TTC549 (cell line): ENCODE data around the gene KLHL17.

ENCODE experiments used
- FAIRE-seq: peaks from 2 replicates; lab custom pipeline; 2012; peaks lifted over from hg19 to GRCh38; lab: Jason Lieb, UNC

KLHL17 gene

DNA sequence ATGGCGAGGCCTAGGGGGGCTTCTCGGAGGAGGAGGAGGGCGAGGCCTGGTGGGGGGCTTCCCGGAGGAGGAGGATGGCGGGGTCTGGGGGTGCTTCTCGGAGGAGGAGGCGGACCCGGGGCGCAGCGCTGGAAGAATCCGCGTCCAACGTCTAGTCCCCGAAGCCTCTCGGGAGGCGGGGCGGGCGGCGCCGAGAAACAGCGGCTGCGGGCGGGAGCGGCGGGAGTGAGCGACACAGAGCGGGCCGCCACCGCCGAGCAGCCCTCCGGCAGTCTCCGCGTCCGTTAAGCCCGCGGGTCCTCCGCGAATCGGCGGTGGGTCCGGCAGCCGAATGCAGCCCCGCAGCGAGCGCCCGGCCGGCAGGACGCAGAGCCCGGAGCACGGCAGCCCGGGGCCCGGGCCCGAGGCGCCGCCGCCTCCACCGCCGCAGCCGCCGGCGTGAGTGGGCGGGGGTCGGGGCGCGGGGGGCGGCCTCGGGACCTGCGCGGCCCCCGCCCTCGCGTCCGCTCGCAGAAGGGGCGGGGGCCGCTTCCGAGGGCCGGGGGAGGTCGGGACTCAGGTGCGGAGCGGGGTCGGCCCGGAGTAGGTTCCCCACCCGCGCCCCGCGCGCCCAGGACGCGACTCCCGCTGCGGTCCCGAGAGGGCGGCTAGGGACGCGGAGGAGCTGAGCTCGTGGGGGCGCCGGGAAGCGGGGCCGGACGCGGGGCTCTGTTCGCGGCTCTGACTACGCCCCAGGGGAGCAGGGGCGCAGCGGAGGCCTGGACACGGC lies at the start of gene KLHL17:
Gene KLHL17, plus strand, starts transcription at position 222 of the 769 bp plus-strand sequence. Its CDS starts 110 bp downstream, at position 332.
- no peak for FAIRE-seq

DNA sequence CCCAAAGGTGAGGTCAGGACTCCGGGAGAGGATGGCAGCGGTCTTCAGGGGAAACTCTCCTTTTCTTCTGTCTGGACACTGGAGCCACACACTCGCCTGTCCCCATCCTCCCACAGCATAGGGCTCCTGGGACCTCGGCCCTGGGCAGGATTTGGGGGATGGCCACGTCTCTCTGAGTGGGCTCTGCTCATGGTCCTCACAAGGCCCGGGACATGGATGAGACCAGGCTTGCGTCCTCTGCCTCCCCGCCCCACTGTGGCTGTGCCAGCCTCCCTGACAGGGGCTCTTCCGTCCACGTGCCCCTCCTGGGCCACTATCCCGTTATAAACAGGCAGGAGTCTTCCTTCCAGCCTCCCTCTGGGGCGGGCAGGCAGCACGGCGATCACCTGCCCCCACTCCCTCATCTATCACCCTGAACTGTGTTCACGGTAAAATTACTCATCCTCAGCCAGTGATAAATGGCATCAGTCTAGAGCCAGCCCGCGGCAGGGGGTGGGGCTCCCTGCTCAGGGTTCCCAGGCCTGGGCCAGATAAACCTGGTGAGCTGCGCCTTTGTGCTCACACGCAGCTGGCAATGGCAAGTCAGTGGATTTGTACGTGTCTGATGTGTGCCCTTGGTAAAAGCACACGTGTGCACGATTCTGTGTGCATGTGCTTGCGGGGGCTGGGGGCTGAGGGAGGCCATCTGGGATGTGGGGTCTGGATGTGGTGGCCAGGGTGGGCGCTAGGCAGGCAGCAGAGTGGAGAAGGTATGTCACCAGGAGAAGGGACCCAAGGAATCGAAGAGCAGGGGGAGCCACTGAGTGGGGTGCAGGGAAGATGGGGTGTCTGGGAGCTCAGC lies 49.3 kb upstream of the KLHL17 start:
- no peak for FAIRE-seq

DNA sequence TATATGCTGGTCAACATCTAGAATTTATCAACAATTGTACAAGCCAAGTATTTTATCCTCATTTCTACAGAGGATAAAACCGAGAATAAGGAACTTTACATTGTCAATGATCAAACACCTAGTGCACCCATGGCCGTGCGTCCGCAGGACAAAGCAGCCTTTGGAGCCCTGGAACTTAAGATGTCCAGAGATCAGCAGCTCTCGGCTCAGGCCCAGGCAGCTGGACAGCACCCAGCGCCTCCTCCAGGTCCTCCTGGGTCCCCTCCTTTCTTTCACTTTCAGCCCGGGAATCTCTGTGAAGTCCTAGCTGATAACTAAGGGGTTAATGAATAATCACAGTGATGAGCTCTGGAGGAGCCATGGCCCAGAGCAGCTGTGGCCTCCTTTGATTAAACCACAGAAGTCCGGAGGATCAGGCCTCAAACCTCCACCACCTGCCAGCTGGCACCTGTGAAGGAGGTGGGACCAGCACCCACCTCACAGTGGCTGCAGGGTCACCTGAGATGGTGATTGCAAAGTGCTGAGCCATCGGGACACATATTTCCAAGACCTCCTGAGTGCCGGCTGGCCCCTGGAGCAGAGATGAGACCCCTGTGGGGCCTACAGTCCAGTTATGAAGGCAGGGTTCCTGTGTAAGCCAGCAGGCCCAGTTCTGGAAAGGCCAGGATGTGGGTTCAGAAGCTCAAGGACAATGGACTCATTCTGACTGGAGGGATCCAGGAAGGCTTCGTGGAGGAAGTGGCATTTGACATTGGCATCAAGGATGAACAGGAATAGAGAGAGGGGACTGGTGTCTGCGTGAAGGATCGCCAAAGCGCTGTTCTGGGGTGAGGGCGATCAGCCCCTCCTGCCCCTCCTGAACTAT lies 48.3 kb upstream of the KLHL17 start:
- no peak for FAIRE-seq

DNA sequence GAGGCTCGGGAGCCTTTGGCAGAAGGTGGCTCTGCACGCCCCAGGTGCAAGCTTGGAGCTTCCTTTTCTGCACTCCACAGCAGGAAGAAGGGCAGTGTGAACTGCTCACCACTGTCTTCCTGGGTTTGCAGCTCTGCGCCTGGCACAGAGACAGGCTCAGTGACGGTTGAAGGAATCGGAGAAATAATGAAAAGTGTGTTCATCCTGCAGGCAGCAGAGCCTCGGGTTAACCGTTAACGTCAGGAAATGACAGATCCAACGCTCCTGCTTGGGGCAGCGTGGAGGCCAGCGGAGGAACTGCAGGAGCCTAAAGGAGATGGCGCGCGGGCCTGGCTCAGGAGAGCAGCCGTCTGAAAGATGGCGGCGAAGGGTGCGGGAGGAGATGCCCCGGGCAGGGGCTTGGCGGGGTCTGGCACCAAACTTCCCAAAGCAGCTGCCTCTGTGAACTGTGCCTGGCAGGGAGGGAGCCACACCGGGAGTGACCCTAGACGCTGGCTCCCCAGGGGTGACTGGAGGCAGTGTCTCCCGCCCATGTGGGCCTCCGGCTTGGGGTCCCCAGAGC lies 47.6 kb upstream of the KLHL17 start:
- FAIRE-seq: no peak

DNA sequence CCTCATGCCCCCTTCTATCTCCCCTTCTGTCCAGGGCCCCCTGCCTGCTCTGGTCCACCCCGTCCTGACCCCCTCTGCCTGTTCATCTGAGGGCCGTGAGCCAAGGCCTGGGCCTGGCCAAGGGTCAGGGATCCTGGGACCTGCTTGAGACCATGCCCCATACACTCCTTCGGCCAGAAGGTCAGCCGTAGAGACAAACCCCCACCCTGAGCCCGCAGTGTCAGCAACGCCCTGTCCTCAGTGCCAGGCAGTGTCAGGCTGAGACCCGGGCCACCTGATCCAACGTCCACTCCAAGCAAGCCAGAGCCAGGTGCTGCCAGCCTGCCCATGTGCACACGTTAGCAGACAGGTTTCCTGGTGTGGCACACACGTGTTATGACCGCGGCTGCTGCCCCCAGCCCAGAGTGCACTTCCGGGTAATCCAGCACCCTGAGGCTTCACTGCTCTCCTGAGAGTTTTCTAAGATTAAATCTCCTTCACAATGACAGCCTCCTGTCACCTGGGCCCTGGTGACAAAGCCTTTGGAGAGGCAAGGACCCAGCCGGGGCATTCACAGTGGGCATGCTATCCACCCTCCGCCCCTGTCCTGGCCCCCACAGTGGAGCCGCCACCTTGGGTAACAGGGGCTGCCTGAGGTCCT lies 46.8 kb upstream of the KLHL17 start:
- no peak for FAIRE-seq

DNA sequence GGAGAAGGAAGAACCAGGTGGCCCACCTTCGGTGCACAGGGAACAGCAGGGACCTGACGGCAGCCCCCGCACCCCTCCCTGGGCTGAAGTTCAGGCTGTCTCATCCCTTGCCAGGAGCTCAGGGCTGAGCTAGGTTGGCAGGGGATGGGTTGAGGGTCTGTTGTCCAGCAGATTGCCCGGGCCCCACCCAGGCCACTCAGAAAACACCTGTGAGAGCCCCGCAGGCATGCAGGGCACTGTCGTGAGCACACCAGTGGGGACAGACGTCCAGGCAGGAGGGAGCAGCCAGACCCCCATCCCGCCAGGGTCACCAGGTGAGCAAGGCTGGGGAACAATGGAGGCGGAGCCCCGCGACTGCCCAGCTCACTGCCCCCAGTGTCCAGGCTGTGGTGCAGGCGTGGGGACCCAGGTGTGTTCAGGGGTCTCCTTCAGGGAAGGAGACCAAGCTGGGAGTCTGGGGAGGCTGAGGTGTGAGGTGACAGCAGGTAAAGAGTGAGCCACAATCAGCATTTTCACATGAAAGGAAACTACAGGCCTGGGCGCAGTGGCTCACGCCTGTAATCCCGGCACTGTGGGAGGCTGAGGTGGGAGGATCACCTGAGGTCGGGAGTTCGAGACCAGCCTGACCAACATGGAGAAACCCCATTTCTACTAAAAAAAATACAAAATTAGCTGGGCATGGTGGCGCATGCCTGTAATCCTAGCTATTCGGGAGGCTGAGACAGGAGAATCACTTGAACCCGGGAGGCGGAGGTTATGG lies 46.1 kb upstream of the KLHL17 start:
- no peak for FAIRE-seq

DNA sequence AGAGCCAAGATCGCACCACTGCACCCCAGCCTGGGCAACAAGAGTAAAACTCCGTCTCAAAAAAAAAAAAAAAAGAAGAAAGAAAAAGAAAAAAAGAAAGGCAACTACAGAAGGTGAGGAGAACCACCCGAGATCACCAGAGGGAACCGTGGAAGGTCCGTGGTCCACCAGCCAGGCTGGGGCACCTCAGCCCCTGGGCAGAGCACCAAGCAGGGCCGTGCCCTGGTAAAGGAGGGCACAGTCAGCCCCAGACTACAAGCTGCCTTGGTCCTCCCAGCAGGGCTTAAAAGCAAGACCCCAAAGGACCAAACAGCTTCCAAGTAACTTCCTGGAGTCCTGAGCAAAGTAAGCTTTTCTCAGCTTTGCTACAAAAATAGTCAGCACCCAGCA lies 45.5 kb upstream of the KLHL17 start:
- FAIRE-seq: no peak

DNA sequence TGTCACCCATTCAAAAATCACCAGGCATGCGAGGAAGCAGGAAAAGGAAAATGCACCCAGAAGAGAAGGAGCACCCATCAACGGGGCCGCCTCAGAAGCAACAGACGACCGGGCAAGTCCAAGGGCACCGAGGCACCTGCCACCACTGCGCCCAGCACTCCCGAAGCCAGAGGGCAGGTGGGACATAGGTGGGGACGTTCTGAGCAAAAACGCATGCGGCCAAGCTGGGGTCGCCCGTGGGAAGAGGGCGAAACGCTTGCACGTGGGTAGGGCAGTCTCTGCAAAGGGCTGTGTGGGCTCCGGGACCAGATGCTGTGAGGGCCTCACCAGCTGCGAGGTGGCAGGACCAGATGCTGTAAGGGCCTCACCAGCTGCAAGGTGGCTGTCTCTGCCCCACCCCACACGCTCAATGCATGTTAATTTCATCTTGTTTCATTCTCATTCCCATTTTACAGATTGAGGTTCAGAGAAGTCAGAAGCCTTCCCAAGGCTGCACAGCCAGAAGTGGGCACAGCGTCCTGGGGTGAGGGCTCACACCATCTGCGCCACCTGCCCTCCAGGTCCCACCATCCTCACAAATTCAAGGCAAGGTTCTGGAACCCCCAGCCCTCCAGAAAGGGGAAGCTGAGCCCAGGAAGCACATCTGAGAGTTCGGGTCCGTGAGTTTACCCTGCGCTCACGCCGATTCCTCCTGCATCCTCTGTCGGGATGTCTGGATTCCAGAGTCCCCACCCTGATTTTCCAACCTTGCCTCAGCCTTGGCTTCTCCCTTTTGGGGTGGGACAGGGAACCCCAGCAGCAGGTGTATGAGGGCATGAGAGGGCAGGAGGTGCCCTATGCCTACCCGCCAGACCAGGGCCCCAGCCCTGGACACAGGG lies 44.9 kb upstream of the KLHL17 start:
- FAIRE-seq: no peak

DNA sequence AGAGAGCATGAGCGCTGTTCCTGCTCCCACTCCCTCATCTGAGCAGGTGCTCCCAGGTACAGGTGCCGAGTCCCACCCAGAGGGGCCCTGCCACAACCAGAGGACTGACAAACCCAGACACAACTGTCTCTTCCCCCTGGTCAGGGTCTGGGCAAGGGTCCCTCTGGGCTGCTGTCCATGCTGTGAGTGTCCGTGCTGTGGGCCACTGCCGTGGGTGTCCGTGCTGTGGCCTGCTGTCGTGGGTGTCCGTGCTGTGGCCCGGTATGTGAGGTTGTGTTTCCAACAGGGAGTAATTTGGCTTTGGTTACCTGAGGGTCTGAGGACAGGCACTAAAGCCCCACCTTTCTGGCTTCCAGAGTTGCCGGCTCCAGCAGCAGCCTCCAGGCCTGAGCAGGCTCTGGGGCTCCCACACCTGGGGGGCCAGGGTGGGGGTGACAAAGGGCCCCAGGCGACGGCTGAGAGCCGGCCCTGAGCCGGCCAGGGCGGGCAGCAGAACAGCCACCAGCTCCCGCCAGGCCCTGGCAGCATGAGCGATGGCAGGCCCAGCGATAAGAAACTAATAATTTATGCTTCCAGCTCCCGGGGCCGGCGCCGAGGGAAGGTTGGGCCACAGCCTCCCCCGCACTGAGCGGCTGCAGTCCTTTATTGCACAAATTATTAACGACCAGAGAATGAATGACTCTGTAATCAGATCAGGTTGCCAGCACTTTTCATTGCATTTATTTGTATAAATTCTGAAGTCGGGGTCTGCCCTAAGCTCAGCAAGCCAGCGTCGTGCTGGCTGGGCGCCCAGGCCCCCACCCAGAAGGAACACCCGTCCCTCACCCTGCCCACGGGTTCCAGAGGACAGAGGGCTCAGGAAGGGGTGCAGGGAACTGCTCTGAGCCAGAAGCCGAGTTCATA lies 44.0 kb upstream of the KLHL17 start:
- FAIRE-seq: no peak

DNA sequence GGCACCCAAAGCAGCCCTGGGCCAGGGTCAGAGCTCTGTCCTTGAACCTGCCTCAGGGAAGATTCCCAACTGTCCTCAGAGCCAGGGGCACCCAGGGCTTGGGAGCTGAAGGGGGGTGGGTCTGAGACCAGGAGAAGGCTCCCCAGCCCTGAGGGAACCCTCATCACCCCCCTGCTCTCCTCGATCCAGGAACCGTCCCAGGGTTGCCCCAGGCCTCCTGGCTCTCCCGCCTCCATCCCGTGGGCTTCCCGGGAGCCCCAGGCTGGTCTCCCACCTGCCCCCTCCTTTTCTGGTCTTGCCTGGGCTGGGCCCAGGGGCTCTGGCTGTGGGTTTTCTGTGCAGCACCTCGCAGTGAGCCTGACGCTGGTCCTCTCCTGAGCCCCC lies 43.3 kb upstream of the KLHL17 start:
- FAIRE-seq: no peak

DNA sequence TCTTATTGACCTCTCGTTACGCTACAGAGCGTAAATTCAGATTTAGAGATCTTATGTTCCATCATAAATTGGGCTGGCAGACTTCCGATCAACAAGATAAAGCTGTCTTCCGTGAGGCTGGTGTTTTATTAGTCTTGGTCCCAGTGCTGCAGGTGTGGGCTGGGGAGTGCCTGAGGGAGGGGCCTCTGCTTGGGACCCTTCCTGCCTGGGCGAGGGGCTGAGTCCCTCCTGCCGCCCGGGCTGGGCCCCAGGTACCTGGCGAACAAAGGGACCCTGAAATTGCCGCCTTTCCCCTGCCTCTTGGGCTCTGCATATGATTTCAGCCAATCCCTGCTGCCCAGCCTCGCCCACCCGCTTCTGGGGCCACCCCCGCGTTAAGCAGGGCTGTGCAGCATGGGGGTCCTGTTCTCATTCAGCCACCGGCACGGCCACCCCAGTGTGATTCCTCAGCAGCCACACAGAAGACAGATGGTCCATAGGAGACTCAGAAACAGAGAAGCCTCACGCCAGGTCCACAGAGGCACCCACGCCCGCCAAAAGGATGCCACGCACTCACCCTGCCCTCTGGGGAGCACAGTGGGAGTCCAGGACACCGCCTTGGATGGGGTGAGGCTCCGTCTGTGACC lies 42.8 kb upstream of the KLHL17 start:
- no peak for FAIRE-seq

DNA sequence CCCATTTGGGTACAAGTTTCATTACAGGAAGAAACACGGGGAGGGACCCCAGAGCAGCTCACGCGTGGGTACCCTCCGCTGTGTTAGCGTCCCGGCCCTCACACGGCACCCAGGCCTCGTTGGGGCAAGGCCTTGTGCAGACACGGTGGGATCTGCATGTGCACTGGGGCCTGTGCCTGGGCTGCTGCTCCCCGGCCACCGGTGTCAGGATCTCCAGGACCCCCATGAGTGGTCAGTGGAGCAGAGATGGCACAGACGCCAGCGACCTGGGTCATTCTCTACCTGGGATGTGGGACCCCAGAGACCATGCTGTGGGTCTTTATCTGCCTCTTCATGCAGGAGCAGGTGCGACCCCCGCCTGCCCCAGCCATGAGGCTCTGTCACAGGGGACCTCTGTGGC lies 42.0 kb upstream of the KLHL17 start:
- FAIRE-seq: no peak

DNA sequence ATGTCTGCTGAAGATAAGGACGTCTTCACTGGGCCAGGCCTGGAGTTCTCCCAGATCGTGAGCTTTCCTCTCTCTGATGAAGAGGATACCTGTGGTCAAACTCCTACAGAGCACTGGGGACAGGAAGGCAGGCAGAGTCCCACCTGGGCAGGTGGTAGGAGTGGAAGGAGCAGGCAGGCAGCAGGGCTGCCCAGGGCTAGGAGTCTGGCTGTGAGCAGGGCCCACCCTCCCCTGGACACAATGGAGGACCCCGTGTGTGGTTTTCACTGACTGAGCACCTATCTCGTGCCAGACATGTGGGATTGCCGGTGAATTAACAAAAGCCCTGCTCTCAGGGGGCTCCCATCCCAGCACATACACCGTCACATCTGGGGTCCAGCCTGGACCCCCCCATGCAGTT lies 41.5 kb upstream of the KLHL17 start:
- FAIRE-seq: no peak

DNA sequence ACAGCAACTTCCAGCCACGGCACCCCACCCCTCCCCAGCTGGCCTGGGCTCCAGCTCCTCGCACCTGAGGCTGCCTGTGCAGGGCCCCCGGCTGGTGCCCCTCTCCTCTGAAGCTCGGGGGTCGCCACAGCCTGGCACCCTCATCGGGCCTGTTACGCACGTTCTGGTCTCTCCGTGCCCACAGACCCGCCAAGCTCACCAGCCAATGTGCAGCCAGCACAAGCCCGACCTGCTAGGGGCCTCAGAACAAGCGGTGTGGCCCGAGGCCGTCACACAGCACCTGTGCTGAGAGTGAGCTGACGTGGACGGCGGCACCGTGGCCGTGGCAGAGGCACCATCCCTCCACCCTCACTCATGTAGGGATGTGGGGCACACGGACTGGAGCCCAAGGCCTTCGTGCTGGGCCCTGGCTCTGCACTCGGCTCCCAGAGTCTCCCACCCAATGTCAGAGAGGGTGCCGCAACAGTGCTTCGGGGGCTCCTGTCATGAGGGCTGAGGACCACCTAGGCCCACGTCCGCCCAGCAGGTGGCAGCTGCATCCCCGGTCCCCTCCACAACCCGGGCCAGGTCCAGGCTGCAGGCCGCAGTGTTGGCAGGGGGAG lies 41.0 kb upstream of the KLHL17 start:
- no peak for FAIRE-seq

DNA sequence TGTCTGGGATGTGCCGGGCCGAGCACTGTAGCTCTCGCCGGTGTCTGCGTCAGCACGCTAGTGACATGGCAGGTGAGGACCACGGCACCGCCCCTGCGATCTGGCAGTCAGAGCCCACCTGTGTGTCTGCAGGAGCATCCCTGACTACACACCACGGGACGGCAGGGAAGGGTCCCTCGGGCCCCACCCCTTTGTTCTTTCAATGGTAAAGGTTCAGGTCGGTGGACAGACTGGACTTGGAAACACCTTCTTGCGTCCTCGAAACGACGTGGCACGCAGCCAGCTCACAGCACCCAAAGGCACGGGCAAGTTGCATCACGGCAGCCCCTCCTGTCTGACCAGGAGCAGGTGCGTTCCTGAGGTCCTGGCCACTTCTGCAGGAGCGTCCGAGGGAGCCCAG lies 40.4 kb upstream of the KLHL17 start:
- FAIRE-seq: no peak

DNA sequence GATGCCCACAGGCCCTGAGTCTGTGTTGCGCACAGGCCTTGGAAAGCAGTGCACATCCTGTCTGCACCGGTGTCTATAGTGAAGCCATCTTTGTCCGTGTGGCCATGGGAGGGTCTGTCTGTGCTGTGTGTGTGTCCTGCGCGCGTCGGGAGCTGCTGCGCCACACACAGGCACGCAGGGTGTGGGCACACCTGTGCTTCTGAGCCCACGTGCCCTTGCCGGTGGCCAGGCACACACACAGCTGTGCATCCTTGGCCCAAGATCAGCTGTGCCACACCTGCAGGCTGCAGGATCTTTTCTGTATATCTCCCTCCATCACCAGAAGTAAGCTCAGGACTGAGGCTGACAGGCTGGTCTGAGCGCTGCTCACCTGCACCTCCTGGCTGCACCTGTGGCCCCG lies 39.9 kb upstream of the KLHL17 start:
- no peak for FAIRE-seq

DNA sequence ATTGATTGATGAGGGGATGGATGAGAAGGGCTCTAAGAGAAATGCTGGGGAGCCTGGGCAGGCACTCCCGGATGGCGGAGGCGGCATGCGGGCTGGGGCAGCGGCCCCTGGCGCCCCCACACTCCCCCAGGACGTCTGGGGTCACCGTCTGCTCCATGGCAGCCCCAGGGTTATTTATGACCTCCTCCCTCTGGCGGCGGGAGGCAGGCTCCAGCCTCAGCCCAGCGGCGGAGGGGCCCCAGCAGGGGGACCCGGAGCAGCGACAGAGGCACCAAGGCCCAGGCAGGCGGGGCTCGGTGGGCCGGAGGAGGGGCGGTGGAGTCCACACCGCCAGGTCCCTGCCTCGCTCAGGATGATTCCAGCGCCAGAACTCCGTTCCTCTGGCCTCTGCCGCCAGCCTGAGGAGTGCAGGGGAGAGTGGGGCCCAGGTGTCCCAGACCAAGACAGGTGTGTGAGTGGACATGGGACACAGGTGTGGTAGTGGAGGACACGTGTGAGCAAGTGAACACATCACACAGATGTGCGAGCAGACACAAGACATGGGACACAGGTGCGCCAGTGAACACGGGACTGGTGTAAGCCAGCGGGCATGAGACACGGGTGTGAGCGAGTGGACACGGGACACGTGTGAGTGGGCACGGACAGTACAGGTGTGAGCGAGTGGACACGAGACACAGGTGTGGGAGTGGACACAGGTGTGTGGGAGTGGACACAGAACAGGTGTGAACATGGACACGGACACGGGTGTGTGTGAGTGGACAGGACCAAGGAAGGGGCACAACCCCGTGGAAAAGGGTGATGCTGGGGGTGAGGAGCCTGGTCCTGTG lies 39.2 kb upstream of the KLHL17 start:
- FAIRE-seq: no peak
